Peyer's patch (tissue), 4 donors: Measurements from ENCODE around the gene SFTA2. TPM values are rescaled to one million over a fixed set of nuclear protein-coding genes. Genes with fewer than 3 reads are reported as not detected.

Experiments
- DNase-seq, 3 donors: peaks; one replicate each; pipeline ENCODE4 v3.0.0-alpha.2; 2017 to 2019
- H3K27ac ChIP-seq, 4 donors: fragments of 200-600 bp; sonication (generic); one replicate each; pipeline ENCODE4 v1.5.1; 2016 to 2019
- H3K27me3 ChIP-seq, 2 donors: fragments of 200-600 bp; sonication (generic); one replicate each; pipeline ENCODE4 v1.5.1; 2019
- H3K36me3 ChIP-seq, 3 donors: fragments of 200-600 bp; sonication (generic); one replicate each; pipeline ENCODE4 v1.5.1; 2016 to 2019
- H3K4me1 ChIP-seq, 4 donors: fragments of 200-600 bp; sonication (generic); one replicate each; pipeline ENCODE4 v1.5.1; 2016 to 2019
- H3K4me3 ChIP-seq, 4 donors: fragments of 200-600 bp; sonication (generic); 1 replicate in 3 of 4; 2 replicates in 1 of 4; pipeline ENCODE4 v1.5.1; 2016 to 2019; ENCODE audit warnings: mild to moderate bottlenecking in 1 of 4
- H3K9me3 ChIP-seq, 4 donors: fragments of 200-600 bp; sonication (generic); one replicate each; pipeline ENCODE4 v1.5.1; 2016 to 2019; ENCODE audit warnings: mild to moderate bottlenecking in 1 of 4
- POLR2A ChIP-seq, 2 donors: fragments of 450-650 bp; IDR thresholded peaks; one replicate each; pipeline ENCODE4 v1.5.1; 2017; ENCODE audit warnings: antibody characterized with exemption in 2 of 2, mild to moderate bottlenecking in 2 of 2, moderate library complexity in 2 of 2
- total RNA-seq, 4 donors: library from RNA; depleted of rRNA; stranded (reverse); fragments of >200 nt; gene quantifications; one replicate each; pipeline ENCODE4 v1.1.0, GENCODE V29; 2016
- TF ChIP-seq, protein P1 (sequence below), 6 experiments: fragments of 450-650 bp in 4 of 6; fragments of 200-600 bp in 2 of 6; sonication (generic) in 1 of 6; IDR thresholded peaks; one replicate each; pipeline ENCODE4 v1.5.1; 2017 to 2019; ENCODE audit warnings: antibody characterized with exemption in 6 of 6, mild to moderate bottlenecking in 3 of 6, moderate library complexity in 1 of 6

SFTA2 gene
- total RNA-seq, 4 donors from 2014 or later: not detected

- DNase-seq: no peak
- no peak overlapping the region for H3K27ac ChIP-seq
- H3K36me3 ChIP-seq: peaks cover 0 to 94% (median 0%) of the 10 kb centered on the region in 3 donors
- no peaks in the 10 kb centered on the region for H3K4me1 ChIP-seq
- no peak for TF ChIP-seq POLR2A (IDR thresholded peaks at IDR 0.05)
- TF ChIP-seq, protein P1, sequence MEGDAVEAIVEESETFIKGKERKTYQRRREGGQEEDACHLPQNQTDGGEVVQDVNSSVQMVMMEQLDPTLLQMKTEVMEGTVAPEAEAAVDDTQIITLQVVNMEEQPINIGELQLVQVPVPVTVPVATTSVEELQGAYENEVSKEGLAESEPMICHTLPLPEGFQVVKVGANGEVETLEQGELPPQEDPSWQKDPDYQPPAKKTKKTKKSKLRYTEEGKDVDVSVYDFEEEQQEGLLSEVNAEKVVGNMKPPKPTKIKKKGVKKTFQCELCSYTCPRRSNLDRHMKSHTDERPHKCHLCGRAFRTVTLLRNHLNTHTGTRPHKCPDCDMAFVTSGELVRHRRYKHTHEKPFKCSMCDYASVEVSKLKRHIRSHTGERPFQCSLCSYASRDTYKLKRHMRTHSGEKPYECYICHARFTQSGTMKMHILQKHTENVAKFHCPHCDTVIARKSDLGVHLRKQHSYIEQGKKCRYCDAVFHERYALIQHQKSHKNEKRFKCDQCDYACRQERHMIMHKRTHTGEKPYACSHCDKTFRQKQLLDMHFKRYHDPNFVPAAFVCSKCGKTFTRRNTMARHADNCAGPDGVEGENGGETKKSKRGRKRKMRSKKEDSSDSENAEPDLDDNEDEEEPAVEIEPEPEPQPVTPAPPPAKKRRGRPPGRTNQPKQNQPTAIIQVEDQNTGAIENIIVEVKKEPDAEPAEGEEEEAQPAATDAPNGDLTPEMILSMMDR (IDR thresholded peaks at IDR 0.05): no peak
- H3K27me3 ChIP-seq: no peaks in the 10 kb centered on the region
- no peaks in the 10 kb centered on the region for H3K9me3 ChIP-seq
- no peak overlapping the region for H3K4me3 ChIP-seq
These were observed 36.6 kb downstream of the SFTA2 start for GRCh38 chr6:30895343-30895742.

DNA sequence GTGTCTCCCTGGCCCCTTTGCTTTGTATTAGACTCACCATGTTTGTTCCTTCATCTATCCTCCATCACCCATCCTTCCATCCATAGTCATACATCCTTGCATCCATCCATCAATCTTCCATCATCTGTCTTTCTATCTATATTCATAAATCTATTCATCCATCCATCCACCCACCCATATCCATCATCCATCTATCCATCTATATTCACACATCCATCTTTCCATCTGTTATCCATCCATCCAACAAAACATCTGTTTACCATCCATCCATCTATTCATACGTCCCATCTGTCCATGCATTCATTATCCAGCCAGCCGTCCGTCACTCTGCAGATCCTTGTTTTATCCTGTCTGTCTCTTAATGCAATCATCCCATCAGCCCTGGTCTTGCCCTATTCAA is 37.0 kb downstream of the SFTA2 start:
- no peaks in the 10 kb centered on the region for H3K27me3 ChIP-seq
- no peak overlapping the region for H3K27ac ChIP-seq

GRCh38 chr6:30894381-30894780 is 37.6 kb downstream of the SFTA2 start:
- DNase-seq: no peak
- TF ChIP-seq, protein P1 (IDR thresholded peaks at IDR 0.05): no peak
- TF ChIP-seq POLR2A (IDR thresholded peaks at IDR 0.05): no peak
- Histone ChIP-seq H3K4me1 (no peaks in the 10 kb centered on the region), H3K4me3 (no peak overlapping the region), H3K9me3 (no peaks in the 10 kb centered on the region), H3K27ac (no peak overlapping the region), H3K27me3 (no peaks in the 10 kb centered on the region), H3K36me3 (peaks cover 0 to 98% (median 0%) of the 10 kb centered on the region in 3 donors)

More for the DNA sequence above, 37.0 kb downstream of the SFTA2 start:
- no peak for TF ChIP-seq POLR2A (IDR thresholded peaks at IDR 0.05)
- TF ChIP-seq, protein P1 (IDR thresholded peaks at IDR 0.05): no peak
- Histone ChIP-seq H3K36me3 (peaks cover 0 to 98% (median 0%) of the 10 kb centered on the region in 3 donors), H3K4me1 (no peaks in the 10 kb centered on the region), H3K4me3 (no peak overlapping the region), H3K9me3 (no peaks in the 10 kb centered on the region)
- DNase-seq: no peak

DNA sequence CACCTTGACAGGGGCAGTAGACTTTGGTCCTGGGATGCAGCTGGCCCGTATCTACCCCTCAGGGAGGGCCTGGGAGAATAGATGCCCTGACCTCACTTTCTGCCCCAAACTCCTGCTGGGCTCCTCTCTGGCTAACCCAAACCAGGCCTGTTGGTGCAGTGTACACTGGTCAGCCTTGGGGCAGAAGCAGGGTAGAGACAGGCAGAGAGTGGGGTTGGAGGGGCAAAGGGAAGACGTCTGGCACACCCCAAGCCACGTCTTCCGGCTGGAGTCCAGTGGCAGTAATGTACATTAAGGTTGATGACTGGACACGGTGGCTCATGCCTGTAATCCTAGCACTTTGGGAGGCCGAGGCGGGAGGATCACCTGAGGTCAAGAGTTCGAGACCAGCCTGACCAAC is 38.3 kb downstream of the SFTA2 start:
- peaks cover 0 to 98% (median 0%) of the 10 kb centered on the region in 3 donors for H3K36me3 ChIP-seq
- no peak overlapping the region for H3K4me3 ChIP-seq
- H3K27ac ChIP-seq: no peak overlapping the region
- H3K4me1 ChIP-seq: no peaks in the 10 kb centered on the region
- no peaks in the 10 kb centered on the region for H3K27me3 ChIP-seq
- TF ChIP-seq, protein P1 (IDR thresholded peaks at IDR 0.05): no peak
- TF ChIP-seq POLR2A (IDR thresholded peaks at IDR 0.05): no peak
- no peaks in the 10 kb centered on the region for H3K9me3 ChIP-seq
- DNase-seq: no peak

- Histone ChIP-seq H3K27me3 (no peaks in the 10 kb centered on the region), H3K4me1 (no peaks in the 10 kb centered on the region), H3K27ac (no peak overlapping the region), H3K36me3 (peaks cover 0 to 96% (median 0%) of the 10 kb centered on the region in 3 donors), H3K4me3 (no peak overlapping the region), H3K9me3 (no peaks in the 10 kb centered on the region)
- TF ChIP-seq, protein P1 (IDR thresholded peaks at IDR 0.05): no peak
- TF ChIP-seq POLR2A (IDR thresholded peaks at IDR 0.05): no peak
- no peak for DNase-seq
These were observed 38.9 kb downstream of the SFTA2 start for GRCh38 chr6:30893001-30893591.
